ENCODE measurements around the gene MCRIP2. TPM values are rescaled to one million over a fixed set of nuclear protein-coding genes. Genes with fewer than 3 reads are reported as not detected.

The MCRIP2 gene
- total and polyA plus RNA-seq, 2 of the 8 experiments (the other 6 are each of a cell fraction or from before 2014, with no cell fraction given), result 45.4 to 75.5 TPM

DNA sequence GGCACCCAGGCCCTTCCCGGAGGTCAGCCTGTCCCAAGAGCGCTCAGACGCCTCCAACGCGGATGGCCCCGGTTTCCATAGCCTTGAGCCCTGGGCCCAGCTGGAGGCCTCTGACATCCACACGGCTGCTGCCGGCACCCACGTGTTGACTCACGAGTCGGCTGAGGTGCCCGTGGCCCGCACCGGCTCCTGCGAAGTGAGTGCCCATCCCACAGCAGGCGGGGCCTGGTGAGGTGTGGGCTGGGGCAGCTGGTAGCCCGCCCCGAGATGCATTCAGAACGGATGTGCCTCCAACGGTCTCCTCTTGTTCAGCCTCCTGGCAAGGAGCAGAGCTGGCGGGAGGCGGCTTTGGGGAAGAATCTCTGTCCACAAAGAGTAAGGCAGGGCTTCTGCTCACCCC is 10.2 kb downstream of the MCRIP2 start (continued):
- TF ChIP-seq TCF12 (IDR thresholded peaks at IDR 0.05; ENCODE audit: low read depth, low read length) (no peak), JUND (IDR thresholded peaks at IDR 0.05; ENCODE audit: low read length) (no peak), NANOG (IDR thresholded peaks at IDR 0.05; ENCODE audit: insufficient read depth, low read depth, low read length, poor library complexity, severe bottlenecking) (no peak), CEBPB (IDR thresholded peaks at IDR 0.05; ENCODE audit: low read depth, low read length) (no peak), SP1 (IDR thresholded peaks at IDR 0.05; ENCODE audit: low read depth, low read length) (no peak), PHF8 (conservative IDR thresholded peaks at IDR 0.05; ENCODE audit: low read depth, low read length) (no peak), CHD2 (IDR thresholded peaks at IDR 0.05; ENCODE audit: low read length) (no peak), JUN (IDR thresholded peaks at IDR 0.05; ENCODE audit: low read depth, low read length) (no peak), POLR2AphosphoS5 (IDR thresholded peaks at IDR 0.05; ENCODE audit: low read depth, low read length) (no peak)

Data from H1 (cell line).